Measurements from ENCODE around the gene NSFL1C.

NSFL1C gene

DNA sequence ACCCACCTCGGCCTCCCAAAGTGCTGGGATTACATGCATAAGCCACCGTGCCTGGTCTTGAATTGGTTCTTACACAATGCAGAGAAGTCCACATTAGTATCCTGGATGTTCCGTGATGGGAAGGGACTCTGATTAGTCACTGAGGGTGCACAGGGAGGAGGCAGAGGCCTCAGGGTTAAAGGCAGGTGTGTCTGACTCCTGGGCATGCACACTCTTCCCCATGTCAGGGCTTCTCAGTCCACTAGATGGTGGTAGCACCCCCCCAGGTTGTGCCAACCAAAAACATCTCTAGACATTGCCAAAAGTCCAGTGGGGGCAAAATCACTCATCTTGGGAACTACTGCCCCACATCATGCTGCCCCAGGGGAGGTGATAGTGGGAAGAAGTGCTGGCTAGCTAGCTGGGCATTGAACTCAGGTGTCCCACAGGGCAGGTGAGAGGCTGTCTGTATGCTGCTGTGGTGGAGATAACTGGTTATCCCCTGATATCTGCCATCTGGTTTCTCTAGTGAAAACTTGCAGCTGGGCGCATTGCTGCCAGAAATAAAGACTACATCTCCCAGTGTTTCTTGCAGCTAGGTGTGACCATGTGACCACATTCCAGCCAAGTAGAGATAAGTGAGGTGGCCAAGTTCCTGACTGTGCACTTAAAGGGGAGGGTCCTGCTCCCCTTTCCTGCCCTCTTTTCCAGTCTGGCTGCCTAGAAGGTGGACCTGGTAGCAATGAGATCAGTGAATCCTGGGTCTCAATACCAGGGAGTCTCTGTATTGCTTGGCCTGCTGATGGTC is 8.4 kb upstream of the NSFL1C start:
- no peak overlapping the region for H3K27ac ChIP-seq (ENCODE audit: insufficient read depth in 1 of 2, low read depth in 1 of 2, low read length in 2 of 2, poor library complexity in 1 of 2, severe bottlenecking in 2 of 2)
- DNase-seq, result peak in 2 of 3 donors; percentile 43 to 51
- H3K9me3 ChIP-seq (ENCODE audit: control extremely low read depth in 1 of 5, control insufficient read depth in 4 of 5, insufficient read depth in 2 of 5, low read depth in 1 of 5, low read length in 4 of 5), result no peaks in the 10 kb centered on the region
- ChIA-PET POLR2A (interaction anchor here (1.1 kb wide), 1 partner anchor 29 kb away, joined by 3 read pairs; no protein-coding TSS in a partner anchor), CTCF (interaction anchor here (0.9 to 7.3 kb wide), 6 partner anchors 11 to 31 kb away, joined by 3 to 115 read pairs (median 7); no protein-coding TSS in a partner anchor)
- H3K4me3 ChIP-seq (ENCODE audit: control insufficient read depth in 1 of 7, extremely low read depth in 1 of 7, insufficient read depth in 4 of 7, low read depth in 2 of 7, low read length in 6 of 7), result no peak overlapping the region
- WGBS (ENCODE audit: insufficient coverage), result 100% methylated on average over 2 of the region's 4 CpGs
- no peaks in the 10 kb centered on the region for H3K27me3 ChIP-seq (replicated peaks in 2 of 5; ENCODE audit: control insufficient read depth in 4 of 5, insufficient read depth in 5 of 5, low read length in 4 of 5)
- peaks cover 4 to 28% (median 15%) of the 10 kb centered on the region in 4 experiments for H3K4me1 ChIP-seq (ENCODE audit: control extremely low read depth in 1 of 4, control insufficient read depth in 4 of 4, insufficient read depth in 4 of 4, low read length in 3 of 4)
- no peaks in the 10 kb centered on the region for H3K36me3 ChIP-seq (ENCODE audit: control insufficient read depth in 4 of 4, insufficient read depth in 4 of 4, low read length in 3 of 4)

DNA sequence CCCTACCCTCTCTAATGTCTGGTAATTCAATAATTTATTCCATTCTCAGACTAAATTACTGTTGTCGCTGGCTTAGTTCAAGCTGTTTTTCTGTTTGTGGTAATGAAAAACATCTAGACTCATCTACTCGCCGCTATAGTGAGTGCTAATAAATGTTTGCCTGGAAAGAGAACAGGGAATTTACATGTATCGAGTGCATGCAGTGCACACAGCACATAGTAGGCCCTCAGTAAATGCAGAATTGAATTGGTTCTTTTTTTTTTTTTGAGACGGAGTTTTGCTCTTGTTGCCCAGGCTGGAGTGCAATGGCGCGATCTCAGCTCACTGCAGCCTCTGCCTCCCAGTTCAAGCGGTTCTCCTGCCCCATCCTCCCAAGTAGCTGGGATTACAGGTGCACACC is 7.7 kb upstream of the NSFL1C start:
- no peaks in the 10 kb centered on the region for H3K9me3 ChIP-seq (ENCODE audit: control extremely low read depth in 1 of 5, control insufficient read depth in 4 of 5, insufficient read depth in 2 of 5, low read depth in 1 of 5, low read length in 4 of 5)
- no peak overlapping the region for H3K27ac ChIP-seq (ENCODE audit: insufficient read depth in 1 of 2, low read depth in 1 of 2, low read length in 2 of 2, poor library complexity in 1 of 2, severe bottlenecking in 2 of 2)
- no peak overlapping the region for H3K4me3 ChIP-seq (ENCODE audit: control insufficient read depth in 1 of 7, extremely low read depth in 1 of 7, insufficient read depth in 4 of 7, low read depth in 2 of 7, low read length in 6 of 7)
- no peaks in the 10 kb centered on the region for H3K36me3 ChIP-seq (ENCODE audit: control insufficient read depth in 4 of 4, insufficient read depth in 4 of 4, low read length in 3 of 4)
- CTCF ChIA-PET, result interaction anchor here (0.7 to 7.3 kb wide), 6 partner anchors 21 to 102 kb away, joined by 3 to 115 read pairs (median 4); no protein-coding TSS in a partner anchor
- peaks cover 4 to 27% (median 16%) of the 10 kb centered on the region in 4 experiments for H3K4me1 ChIP-seq (ENCODE audit: control extremely low read depth in 1 of 4, control insufficient read depth in 4 of 4, insufficient read depth in 4 of 4, low read length in 3 of 4)
- DNase-seq, result no peak
- POLR2A ChIA-PET, result interaction anchor here (1.1 kb wide), 1 partner anchor 30 kb away, joined by 3 read pairs; no protein-coding TSS in a partner anchor
- no peaks in the 10 kb centered on the region for H3K27me3 ChIP-seq (replicated peaks in 2 of 5; ENCODE audit: control insufficient read depth in 4 of 5, insufficient read depth in 5 of 5, low read length in 4 of 5)
- WGBS (ENCODE audit: insufficient coverage), result 99% methylated on average over 7 of the region's 8 CpGs

DNA sequence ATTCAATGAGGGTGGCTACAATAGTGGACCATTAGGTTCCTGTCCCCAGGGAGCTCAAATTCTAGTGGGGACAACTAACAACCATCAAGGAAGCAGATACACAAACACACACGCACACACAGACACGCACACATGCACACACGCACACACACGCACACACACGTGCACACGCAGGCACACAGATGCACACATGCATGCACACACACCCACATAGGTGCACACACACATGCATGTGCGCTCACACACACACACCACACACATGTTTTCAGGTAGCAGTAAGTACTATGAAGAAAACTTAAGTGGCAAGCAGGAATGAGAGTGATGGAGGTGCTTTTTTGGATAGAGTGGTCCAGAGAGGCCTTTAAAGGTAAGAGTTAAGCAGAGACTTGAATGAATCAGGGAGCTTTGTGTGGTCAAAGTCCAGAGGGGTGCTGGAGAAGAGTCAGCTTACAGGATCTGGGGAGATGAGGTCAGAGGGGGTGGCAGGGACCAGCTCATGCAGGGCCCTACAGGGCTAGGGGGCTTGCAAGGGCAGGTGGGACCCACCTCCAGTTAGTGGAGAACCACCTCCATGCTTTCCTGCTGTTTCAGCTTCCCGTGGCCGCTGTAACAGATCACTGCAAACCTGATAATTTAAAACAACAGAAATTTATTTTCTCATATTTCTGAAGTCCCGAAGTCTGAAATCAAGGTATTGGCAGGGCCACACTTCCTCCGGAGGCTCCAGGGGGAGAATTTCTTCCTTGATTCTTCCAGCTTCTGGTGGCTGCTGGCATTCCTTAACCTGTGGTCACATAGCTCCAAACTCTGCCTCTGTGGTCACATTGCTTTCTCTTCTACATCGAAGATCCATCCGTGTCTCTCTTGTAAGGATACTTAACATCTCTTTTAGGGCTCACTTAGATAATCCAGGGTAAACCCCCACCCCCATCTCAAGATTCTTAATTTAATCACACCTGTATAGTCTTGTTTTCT is 6.9 kb upstream of the NSFL1C start:
- ChIA-PET POLR2A (interaction anchor here (1.1 kb wide), 1 partner anchor 31 kb away, joined by 3 read pairs; no protein-coding TSS in a partner anchor), CTCF (interaction anchor here (0.7 to 7.3 kb wide), 9 partner anchors 13 to 303 kb away, joined by 3 to 115 read pairs (median 4); no protein-coding TSS in a partner anchor)
- H3K4me3 ChIP-seq (ENCODE audit: control insufficient read depth in 1 of 7, extremely low read depth in 1 of 7, insufficient read depth in 4 of 7, low read depth in 2 of 7, low read length in 6 of 7), result no peak overlapping the region

DNA sequence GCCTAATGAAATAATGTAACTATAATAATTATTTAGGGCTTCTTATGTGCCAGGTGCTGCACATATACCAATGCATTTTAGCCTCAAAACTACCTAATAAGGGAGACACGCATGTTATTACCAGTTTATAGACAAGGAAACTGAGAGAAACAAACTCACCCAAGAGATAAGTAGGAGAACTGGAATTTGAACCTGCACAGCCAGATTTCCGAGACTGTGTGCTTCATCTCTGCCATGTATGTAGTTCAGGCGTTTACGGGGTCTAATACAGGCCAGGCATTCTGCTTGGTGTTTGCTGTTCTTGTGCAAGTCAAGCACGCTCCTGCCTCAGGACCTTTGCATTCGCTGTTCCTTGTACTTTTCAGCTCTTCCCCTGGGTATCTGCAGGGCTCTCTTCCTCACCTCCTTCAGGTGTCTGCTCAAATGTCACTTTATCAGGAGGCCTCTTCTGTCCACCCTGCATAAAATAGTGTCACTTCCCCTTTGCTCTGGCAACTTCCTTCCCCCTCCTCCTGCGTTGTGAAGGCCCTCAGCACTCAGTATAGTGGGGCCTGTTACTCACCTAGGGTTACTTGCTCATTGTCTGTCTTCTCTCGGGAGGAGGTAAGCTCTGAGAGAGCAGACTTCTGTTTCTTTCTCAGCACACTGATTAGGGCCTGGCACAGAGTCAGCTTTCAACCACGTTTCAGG is 6.1 kb upstream of the NSFL1C start:
- peaks cover 0 to 10% (median 4%) of the 10 kb centered on the region in 5 experiments for H3K9me3 ChIP-seq (ENCODE audit: control extremely low read depth in 1 of 5, control insufficient read depth in 4 of 5, insufficient read depth in 2 of 5, low read depth in 1 of 5, low read length in 4 of 5)

More for the DNA sequence above, 6.9 kb upstream of the NSFL1C start:
- no peaks in the 10 kb centered on the region for H3K36me3 ChIP-seq (ENCODE audit: control insufficient read depth in 4 of 4, insufficient read depth in 4 of 4, low read length in 3 of 4)
- H3K27me3 ChIP-seq (replicated peaks in 2 of 5; ENCODE audit: control insufficient read depth in 4 of 5, insufficient read depth in 5 of 5, low read length in 4 of 5), result no peaks in the 10 kb centered on the region
- peaks cover 0 to 6% (median under 1%) of the 10 kb centered on the region in 5 experiments for H3K9me3 ChIP-seq (ENCODE audit: control extremely low read depth in 1 of 5, control insufficient read depth in 4 of 5, insufficient read depth in 2 of 5, low read depth in 1 of 5, low read length in 4 of 5)
- H3K4me1 ChIP-seq (ENCODE audit: control extremely low read depth in 1 of 4, control insufficient read depth in 4 of 4, insufficient read depth in 4 of 4, low read length in 3 of 4), result peaks cover 4 to 29% (median 17%) of the 10 kb centered on the region in 4 experiments
- DNase-seq, result no peak
- H3K27ac ChIP-seq (ENCODE audit: insufficient read depth in 1 of 2, low read depth in 1 of 2, low read length in 2 of 2, poor library complexity in 1 of 2, severe bottlenecking in 2 of 2), result no peak overlapping the region
- WGBS (ENCODE audit: insufficient coverage), result 92% methylated on average over 6 of the region's 13 CpGs

DNA sequence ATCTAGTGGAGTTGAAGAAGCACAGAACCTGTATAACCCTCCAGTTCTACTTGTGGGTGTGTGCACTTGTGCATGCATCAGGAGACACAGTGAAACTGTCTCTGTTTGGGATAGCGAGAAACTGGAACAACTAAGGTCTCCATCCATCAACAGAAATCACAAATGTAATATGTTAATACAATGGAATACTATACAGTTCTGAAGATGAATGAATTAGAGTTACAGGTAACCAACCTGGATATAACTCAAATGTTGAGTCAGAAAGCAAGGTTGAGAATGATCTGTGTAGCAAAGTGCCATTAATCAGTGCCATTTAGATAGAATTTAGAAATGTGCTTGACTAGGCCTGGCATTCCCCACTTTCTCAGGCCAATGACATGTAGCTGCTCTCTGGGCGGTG is 4.6 kb upstream of the NSFL1C start:
- peaks cover 4 to 45% (median 30%) of the 10 kb centered on the region in 4 experiments for H3K4me1 ChIP-seq (ENCODE audit: control extremely low read depth in 1 of 4, control insufficient read depth in 4 of 4, insufficient read depth in 4 of 4, low read length in 3 of 4)
- DNase-seq, result no peak
- whole genome bisulfite sequencing (ENCODE audit: insufficient coverage), result 100% methylated on average over 1 of the region's 2 CpGs
- ChIA-PET POLR2A (no interaction called here), CTCF (interaction anchor here (1.2 to 7.3 kb wide), 2 partner anchors 26 to 35 kb away, joined by 3 to 115 read pairs; no protein-coding TSS in a partner anchor)
- H3K27ac ChIP-seq (ENCODE audit: insufficient read depth in 1 of 2, low read depth in 1 of 2, low read length in 2 of 2, poor library complexity in 1 of 2, severe bottlenecking in 2 of 2), result no peak overlapping the region
- H3K9me3 ChIP-seq (ENCODE audit: control extremely low read depth in 1 of 5, control insufficient read depth in 4 of 5, insufficient read depth in 2 of 5, low read depth in 1 of 5, low read length in 4 of 5), result peaks cover 0 to 10% (median 4%) of the 10 kb centered on the region in 5 experiments
- H3K36me3 ChIP-seq (ENCODE audit: control insufficient read depth in 4 of 4, insufficient read depth in 4 of 4, low read length in 3 of 4), result no peaks in the 10 kb centered on the region
- H3K4me3 ChIP-seq (ENCODE audit: control insufficient read depth in 1 of 7, extremely low read depth in 1 of 7, insufficient read depth in 4 of 7, low read depth in 2 of 7, low read length in 6 of 7), result no peak overlapping the region
- H3K27me3 ChIP-seq (replicated peaks in 2 of 5; ENCODE audit: control insufficient read depth in 4 of 5, insufficient read depth in 5 of 5, low read length in 4 of 5), result no peaks in the 10 kb centered on the region

More for the DNA sequence above, 6.1 kb upstream of the NSFL1C start:
- 77% methylated on average over 8 of the region's 9 CpGs for WGBS (ENCODE audit: insufficient coverage)
- CTCF ChIA-PET, result interaction anchor here (1.1 to 7.3 kb wide), 6 partner anchors 13 to 304 kb away, joined by 3 to 115 read pairs (median 4); no protein-coding TSS in a partner anchor
- Histone ChIP-seq H3K27me3 (replicated peaks in 2 of 5; ENCODE audit: control insufficient read depth in 4 of 5, insufficient read depth in 5 of 5, low read length in 4 of 5) (no peaks in the 10 kb centered on the region), H3K4me3 (ENCODE audit: control insufficient read depth in 1 of 7, extremely low read depth in 1 of 7, insufficient read depth in 4 of 7, low read depth in 2 of 7, low read length in 6 of 7) (peak overlapping the region in 1 of 7 experiments; percentile 10), H3K27ac (ENCODE audit: insufficient read depth in 1 of 2, low read depth in 1 of 2, low read length in 2 of 2, poor library complexity in 1 of 2, severe bottlenecking in 2 of 2) (no peak overlapping the region), H3K4me1 (ENCODE audit: control extremely low read depth in 1 of 4, control insufficient read depth in 4 of 4, insufficient read depth in 4 of 4, low read length in 3 of 4) (peaks cover 4 to 38% (median 23%) of the 10 kb centered on the region in 4 experiments), H3K36me3 (ENCODE audit: control insufficient read depth in 4 of 4, insufficient read depth in 4 of 4, low read length in 3 of 4) (no peaks in the 10 kb centered on the region)
- POLR2A ChIA-PET, result no interaction called here
- peak in 2 of 3 donors; percentile 76 to 85 for DNase-seq

DNA sequence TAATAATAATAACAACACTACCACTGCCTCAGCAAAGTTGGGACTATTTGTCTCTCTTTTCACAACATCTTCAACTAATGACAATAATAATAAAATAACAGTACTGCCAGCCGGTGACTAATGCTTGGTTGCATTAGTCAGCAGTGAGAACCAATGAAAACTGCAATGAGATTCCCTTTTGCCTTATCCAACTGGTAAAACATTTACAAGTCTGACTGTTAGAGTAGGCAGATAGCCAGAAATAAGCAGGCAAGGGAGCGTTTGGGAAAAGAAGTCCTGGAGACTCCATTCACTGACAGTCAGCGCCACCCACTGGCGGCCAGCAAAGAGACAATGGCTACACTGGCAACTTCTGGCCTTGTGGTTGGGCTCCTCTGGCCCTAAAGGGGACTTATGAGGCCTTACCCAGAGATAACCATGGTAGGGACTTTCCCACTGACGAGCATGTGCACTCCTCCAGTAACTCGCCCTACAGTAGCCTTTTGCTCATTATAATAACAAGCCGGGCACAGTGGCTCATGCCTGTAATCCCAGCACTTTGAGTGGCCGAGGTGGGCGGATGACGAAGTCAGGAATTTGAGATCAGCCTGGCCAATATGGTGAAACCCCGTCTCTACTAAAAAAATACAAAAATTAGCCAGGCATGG is 3.4 kb upstream of the NSFL1C start:
- Histone ChIP-seq H3K27me3 (replicated peaks in 2 of 5; ENCODE audit: control insufficient read depth in 4 of 5, insufficient read depth in 5 of 5, low read length in 4 of 5) (no peaks in the 10 kb centered on the region), H3K36me3 (ENCODE audit: control insufficient read depth in 4 of 4, insufficient read depth in 4 of 4, low read length in 3 of 4) (peaks cover 0 to 6% (median under 1%) of the 10 kb centered on the region in 4 experiments), H3K4me1 (ENCODE audit: control extremely low read depth in 1 of 4, control insufficient read depth in 4 of 4, insufficient read depth in 4 of 4, low read length in 3 of 4) (peaks cover 14 to 57% (median 41%) of the 10 kb centered on the region in 4 experiments), H3K9me3 (ENCODE audit: control extremely low read depth in 1 of 5, control insufficient read depth in 4 of 5, insufficient read depth in 2 of 5, low read depth in 1 of 5, low read length in 4 of 5) (peaks cover 0 to 10% (median 4%) of the 10 kb centered on the region in 5 experiments), H3K4me3 (ENCODE audit: control insufficient read depth in 1 of 7, extremely low read depth in 1 of 7, insufficient read depth in 4 of 7, low read depth in 2 of 7, low read length in 6 of 7) (no peak overlapping the region), H3K27ac (ENCODE audit: insufficient read depth in 1 of 2, low read depth in 1 of 2, low read length in 2 of 2, poor library complexity in 1 of 2, severe bottlenecking in 2 of 2) (peak overlapping the region in 1 of 2 experiments; percentile 36)
- peak in 2 of 3 donors; percentile 71 to 81 for DNase-seq
- CTCF ChIA-PET, result interaction anchor here (1.7 to 7.3 kb wide), 2 partner anchors 34 to 36 kb away, joined by 11 to 115 read pairs; no protein-coding TSS in a partner anchor
- POLR2A ChIA-PET, result no interaction called here
- WGBS (ENCODE audit: insufficient coverage), result 90% methylated on average over 11 of the region's 11 CpGs
